Testis (tissue), 2 donors: ENCODE data around the gene ZNF142.

ENCODE experiments used
- POLR2A ChIP-seq: fragments of 450-650 bp; IDR thresholded peaks from one replicate; pipeline ENCODE4 v1.6.1; 2017; ENCODE audit warnings: antibody characterized with exemption, mild to moderate bottlenecking, moderate library complexity
- TF ChIP-seq, protein P1 (sequence below), 3 experiments: fragments of 450-650 bp in 2 of 3; fragments of 200-600 bp in 1 of 3; sonication (generic) in 1 of 3; IDR thresholded peaks; one replicate each; pipeline ENCODE4 v1.5.1; 2016 to 2019; ENCODE audit warnings: antibody characterized with exemption in 3 of 3, mild to moderate bottlenecking in 2 of 3, moderate library complexity in 1 of 3

DNA sequence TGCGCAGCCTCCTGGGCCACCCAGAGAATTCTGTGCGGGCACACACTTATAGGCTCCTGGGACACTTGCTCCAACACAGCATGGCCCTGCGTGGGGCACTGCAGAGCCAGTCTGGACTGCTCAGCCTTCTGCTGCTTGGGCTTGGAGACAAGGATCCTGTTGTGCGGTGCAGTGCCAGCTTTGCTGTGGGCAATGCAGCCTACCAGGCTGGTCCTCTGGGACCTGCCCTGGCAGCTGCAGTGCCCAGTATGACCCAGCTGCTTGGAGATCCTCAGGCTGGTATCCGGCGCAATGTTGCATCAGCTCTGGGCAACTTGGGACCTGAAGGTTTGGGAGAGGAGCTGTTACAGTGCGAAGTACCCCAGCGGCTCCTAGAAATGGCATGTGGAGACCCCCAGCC, 39.5 kb upstream of the ZNF142 start:
- no peak for TF ChIP-seq POLR2A
- TF ChIP-seq, protein P1, sequence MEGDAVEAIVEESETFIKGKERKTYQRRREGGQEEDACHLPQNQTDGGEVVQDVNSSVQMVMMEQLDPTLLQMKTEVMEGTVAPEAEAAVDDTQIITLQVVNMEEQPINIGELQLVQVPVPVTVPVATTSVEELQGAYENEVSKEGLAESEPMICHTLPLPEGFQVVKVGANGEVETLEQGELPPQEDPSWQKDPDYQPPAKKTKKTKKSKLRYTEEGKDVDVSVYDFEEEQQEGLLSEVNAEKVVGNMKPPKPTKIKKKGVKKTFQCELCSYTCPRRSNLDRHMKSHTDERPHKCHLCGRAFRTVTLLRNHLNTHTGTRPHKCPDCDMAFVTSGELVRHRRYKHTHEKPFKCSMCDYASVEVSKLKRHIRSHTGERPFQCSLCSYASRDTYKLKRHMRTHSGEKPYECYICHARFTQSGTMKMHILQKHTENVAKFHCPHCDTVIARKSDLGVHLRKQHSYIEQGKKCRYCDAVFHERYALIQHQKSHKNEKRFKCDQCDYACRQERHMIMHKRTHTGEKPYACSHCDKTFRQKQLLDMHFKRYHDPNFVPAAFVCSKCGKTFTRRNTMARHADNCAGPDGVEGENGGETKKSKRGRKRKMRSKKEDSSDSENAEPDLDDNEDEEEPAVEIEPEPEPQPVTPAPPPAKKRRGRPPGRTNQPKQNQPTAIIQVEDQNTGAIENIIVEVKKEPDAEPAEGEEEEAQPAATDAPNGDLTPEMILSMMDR (IDR thresholded peaks at IDR 0.05): no peak
